Vagina (tissue), 2 donors: ENCODE data around the gene TMEM9. TPM values are rescaled to one million over a fixed set of nuclear protein-coding genes. Genes with fewer than 3 reads are reported as not detected.

ENCODE experiments used
- DNase-seq, 2 donors: peaks; one replicate each; pipeline ENCODE4 v3.0.0-alpha.2; 2017; ENCODE audit errors: extremely low spot score in 2 of 2
- H3K27ac ChIP-seq: fragments of 200-600 bp; sonication (generic); one replicate; pipeline ENCODE4 v1.5.1; 2019
- H3K27me3 ChIP-seq: fragments of 200-600 bp; sonication (generic); one replicate; pipeline ENCODE4 v1.5.1; 2019
- H3K36me3 ChIP-seq, 2 donors: fragments of 200-600 bp; sonication (generic); one replicate each; pipeline ENCODE4 v1.5.1; 2017 to 2019
- H3K4me1 ChIP-seq: fragments of 200-600 bp; sonication (generic); one replicate; pipeline ENCODE4 v1.5.1; 2019
- H3K4me3 ChIP-seq, 2 donors: fragments of 200-600 bp; sonication (generic); 1 replicate in 1 of 2; 2 replicates in 1 of 2; pipeline ENCODE4 v1.5.1; 2016 to 2019
- H3K9me3 ChIP-seq: fragments of 200-600 bp; sonication (generic); one replicate; pipeline ENCODE4 v1.5.1; 2019
- CTCF ChIP-seq, 3 experiments: fragments of 450-650 bp in 2 of 3; fragments of 200-600 bp in 1 of 3; sonication (generic) in 1 of 3; IDR thresholded peaks; one replicate each; pipeline ENCODE4 v1.5.1; 2017 to 2019; ENCODE audit warnings: antibody characterized with exemption in 3 of 3, mild to moderate bottlenecking in 2 of 3, moderate library complexity in 2 of 3
- POLR2A ChIP-seq, 2 donors: fragments of 450-650 bp; IDR thresholded peaks; one replicate each; pipeline ENCODE4 v1.6.1; 2017; ENCODE audit warnings: antibody characterized with exemption in 2 of 2, mild to moderate bottlenecking in 2 of 2, moderate library complexity in 2 of 2
- POLR2AphosphoS5 ChIP-seq, 2 donors: sonication (generic); formaldehyde crosslinking; IDR thresholded peaks; one replicate each; pipeline ENCODE4 v1.9.0; 2017; ENCODE audit warnings: antibody characterized with exemption in 2 of 2, mild to moderate bottlenecking in 2 of 2, low read depth in 1 of 2; ENCODE audit not compliant: insufficient read depth in 1 of 2
- intact Hi-C: fragments of 100-400 bp; cut with DNase I; formaldehyde crosslinking; loops from one replicate; pipeline ENCODE4 v1.15.1; 2023
- total RNA-seq: library from RNA; depleted of rRNA; stranded (reverse); fragments of >200 nt; gene quantifications from one replicate; pipeline ENCODE4 v1.2.3, GENCODE V29; 2016

TMEM9 gene
- total RNA-seq, 1 donor from 2014 or later = 58.7 TPM

GRCh38 chr1:201116091-201116490, 38.2 kb downstream of the TMEM9 start:
- Histone ChIP-seq H3K27ac (no peak overlapping the region), H3K9me3 (no peaks in the 10 kb centered on the region), H3K4me1 (peaks cover 8% of the 10 kb centered on the region), H3K4me3 (no peak overlapping the region), H3K36me3 (no peaks in the 10 kb centered on the region), H3K27me3 (no peaks in the 10 kb centered on the region)
- intact Hi-C loops = no loop called here
- TF ChIP-seq POLR2A (IDR thresholded peaks at IDR 0.05) = no peak
- no peak for TF ChIP-seq POLR2AphosphoS5 (IDR thresholded peaks at IDR 0.05; ENCODE audit: insufficient read depth in 1 of 2, low read depth in 1 of 2)
- DNase-seq = no peak

- DNase-seq = no peak
- Histone ChIP-seq H3K4me3 (no peak overlapping the region), H3K27ac (no peak overlapping the region), H3K9me3 (no peaks in the 10 kb centered on the region), H3K4me1 (peaks cover 8% of the 10 kb centered on the region), H3K27me3 (no peaks in the 10 kb centered on the region), H3K36me3 (no peaks in the 10 kb centered on the region)
- intact Hi-C loops = no loop called here
- TF ChIP-seq POLR2A (IDR thresholded peaks at IDR 0.05) (no peak), CTCF (IDR thresholded peaks at IDR 0.05) (no peak), POLR2AphosphoS5 (IDR thresholded peaks at IDR 0.05; ENCODE audit: insufficient read depth in 1 of 2, low read depth in 1 of 2) (no peak)
Measured at GRCh38 chr1:201115390-201115937, 38.8 kb downstream of the TMEM9 start.

- Histone ChIP-seq H3K4me1 (peaks cover 8% of the 10 kb centered on the region), H3K9me3 (no peaks in the 10 kb centered on the region), H3K27ac (peak overlapping the region; percentile 17), H3K27me3 (no peaks in the 10 kb centered on the region), H3K4me3 (peak overlapping the region; percentile 50 to 76), H3K36me3 (no peaks in the 10 kb centered on the region)
- TF ChIP-seq POLR2A (IDR thresholded peaks at IDR 0.05) (peak in 1 of 2 donors; percentile 12), POLR2AphosphoS5 (IDR thresholded peaks at IDR 0.05; ENCODE audit: insufficient read depth in 1 of 2, low read depth in 1 of 2) (peak; percentile 32 to 72), CTCF (IDR thresholded peaks at IDR 0.05) (peak; percentile 58 to 82 (median 68))
- DNase-seq = peak in 1 of 2 donors; percentile 93
- intact Hi-C loops = no loop called here
Measured at GRCh38 chr1:201114245-201115131, 39.8 kb downstream of the TMEM9 start.

- TF ChIP-seq CTCF (IDR thresholded peaks at IDR 0.05) = no peak
- TF ChIP-seq POLR2A (IDR thresholded peaks at IDR 0.05) = no peak
- TF ChIP-seq POLR2AphosphoS5 (IDR thresholded peaks at IDR 0.05; ENCODE audit: insufficient read depth in 1 of 2, low read depth in 1 of 2) = no peak
- H3K27me3 ChIP-seq = no peaks in the 10 kb centered on the region
- intact Hi-C loops = loop anchor here (2.0 kb wide), 1 partner anchor 137 kb away; no protein-coding TSS in a partner anchor
- no peaks in the 10 kb centered on the region for H3K36me3 ChIP-seq
- peaks cover 8% of the 10 kb centered on the region for H3K4me1 ChIP-seq
- peak overlapping the region; percentile 17 for H3K27ac ChIP-seq
- no peaks in the 10 kb centered on the region for H3K9me3 ChIP-seq
- DNase-seq = no peak
- H3K4me3 ChIP-seq = peak overlapping the region; percentile 50 to 76
Measured at GRCh38 chr1:201113451-201114244, 40.6 kb downstream of the TMEM9 start.

GRCh38 chr1:201112926-201113325, 41.3 kb downstream of the TMEM9 start:
- DNase-seq = no peak
- H3K27me3 ChIP-seq = no peaks in the 10 kb centered on the region
- intact Hi-C loops = loop anchor here (2.0 kb wide), 1 partner anchor 136 kb away; no protein-coding TSS in a partner anchor

More at GRCh38 chr1:201112926-201113325, 41.3 kb downstream of the TMEM9 start:
- Histone ChIP-seq H3K4me1 (peaks cover 8% of the 10 kb centered on the region), H3K9me3 (no peaks in the 10 kb centered on the region), H3K4me3 (no peak overlapping the region), H3K36me3 (no peaks in the 10 kb centered on the region), H3K27ac (no peak overlapping the region)
- TF ChIP-seq CTCF (IDR thresholded peaks at IDR 0.05) (no peak), POLR2AphosphoS5 (IDR thresholded peaks at IDR 0.05; ENCODE audit: insufficient read depth in 1 of 2, low read depth in 1 of 2) (no peak), POLR2A (IDR thresholded peaks at IDR 0.05) (no peak)
